ENCODE results near the gene DNAAF3. TPM values are rescaled to one million over a fixed set of nuclear protein-coding genes. Genes with fewer than 3 reads are reported as not detected.
"Not testable (repeated sequence)": the region's sequence is repeated elsewhere in the genome, so short reads cannot be mapped to it uniquely, and the experiment has no call there.

Gene DNAAF3
- 2.6 TPM for polyA plus RNA-seq (2013, experiment 1 of 2)
- 1.4 TPM for polyA plus RNA-seq (2013, experiment 2 of 2)

- no peaks in the 10 kb centered on the region for H3K4me1 ChIP-seq (ENCODE audit: control insufficient read depth, insufficient read depth, low read length, poor library complexity, severe bottlenecking)
- no peaks in the 10 kb centered on the region for H3K36me3 ChIP-seq (ENCODE audit: control insufficient read depth, insufficient read depth, low read length)
- H3K9me3 ChIP-seq (ENCODE audit: control insufficient read depth, low read length) = no peaks in the 10 kb centered on the region
- WGBS, 2 experiments (ENCODE audit: insufficient coverage in 2 of 2) = 0 to 1% methylated on average over 10 to 14 of the region's 33 CpGs
- peak within 1 kb of the TSS; percentile 1 for H3K27ac ChIP-seq (ENCODE audit: low read depth, low read length, severe bottlenecking)
- peak within 1 kb of the TSS; percentile 53 for H3K4me3 ChIP-seq (ENCODE audit: extremely low read depth, insufficient read depth, low read length, poor library complexity, severe bottlenecking)
Measured at GRCh38 chr19:55166530-55167268, at the start of gene DNAAF3. DNAAF3 (minus strand) TSS chr19:55166613; CDS start chr19:55166413, 200 bp downstream.

GRCh38 chr19:55213547-55213946 is 47.1 kb upstream of the DNAAF3 start:
- Histone ChIP-seq H3K27ac (ENCODE audit: low read depth, low read length, severe bottlenecking) (no peak overlapping the region), H3K36me3 (ENCODE audit: control insufficient read depth, insufficient read depth, low read length) (no peaks in the 10 kb centered on the region), H3K9me3 (ENCODE audit: control insufficient read depth, low read length) (peaks cover 12% of the 10 kb centered on the region), H3K4me1 (ENCODE audit: control insufficient read depth, insufficient read depth, low read length, poor library complexity, severe bottlenecking) (peaks cover 16% of the 10 kb centered on the region), H3K4me3 (ENCODE audit: extremely low read depth, insufficient read depth, low read length, poor library complexity, severe bottlenecking) (no peak overlapping the region)
- WGBS, 2 experiments (ENCODE audit: insufficient coverage in 2 of 2) = 93% methylated on average over 5 to 6 of the region's 7 CpGs

GRCh38 chr19:55212447-55212846 is 46.0 kb upstream of the DNAAF3 start:
- Histone ChIP-seq H3K9me3 (ENCODE audit: control insufficient read depth, low read length) (peaks cover 12% of the 10 kb centered on the region), H3K4me1 (ENCODE audit: control insufficient read depth, insufficient read depth, low read length, poor library complexity, severe bottlenecking) (peaks cover 16% of the 10 kb centered on the region), H3K27ac (ENCODE audit: low read depth, low read length, severe bottlenecking) (no peak overlapping the region), H3K4me3 (ENCODE audit: extremely low read depth, insufficient read depth, low read length, poor library complexity, severe bottlenecking) (no peak overlapping the region), H3K36me3 (ENCODE audit: control insufficient read depth, insufficient read depth, low read length) (no peaks in the 10 kb centered on the region)
- 71% methylated on average over 1 of the region's 3 CpGs; no CpG with 5 or more reads in 1 of the 2 experiments for WGBS, 2 experiments (ENCODE audit: insufficient coverage in 2 of 2)

- H3K27ac ChIP-seq (ENCODE audit: low read depth, low read length, severe bottlenecking) = no peak overlapping the region
- peaks cover 12% of the 10 kb centered on the region for H3K9me3 ChIP-seq (ENCODE audit: control insufficient read depth, low read length)
- no peak overlapping the region for H3K4me3 ChIP-seq (ENCODE audit: extremely low read depth, insufficient read depth, low read length, poor library complexity, severe bottlenecking)
- peaks cover 16% of the 10 kb centered on the region for H3K4me1 ChIP-seq (ENCODE audit: control insufficient read depth, insufficient read depth, low read length, poor library complexity, severe bottlenecking)
- 71 to 72% methylated on average over 10 to 15 of the region's 17 CpGs for WGBS, 2 experiments (ENCODE audit: insufficient coverage in 2 of 2)
- no peaks in the 10 kb centered on the region for H3K36me3 ChIP-seq (ENCODE audit: control insufficient read depth, insufficient read depth, low read length)
Measured at GRCh38 chr19:55209693-55210472, 43.5 kb upstream of the DNAAF3 start.

GRCh38 chr19:55208880-55209692 is 42.7 kb upstream of the DNAAF3 start, which contains the start of gene PTPRH:
PTPRH (minus strand) TSS chr19:55209501; CDS start chr19:55209433, 68 bp downstream.
- peaks cover 16% of the 10 kb centered on the region for H3K4me1 ChIP-seq (ENCODE audit: control insufficient read depth, insufficient read depth, low read length, poor library complexity, severe bottlenecking)
- H3K36me3 ChIP-seq (ENCODE audit: control insufficient read depth, insufficient read depth, low read length) = no peaks in the 10 kb centered on the region
- WGBS, 2 experiments (ENCODE audit: insufficient coverage in 2 of 2) = 79 to 84% methylated on average over 11 of the region's 18 CpGs
- H3K4me3 ChIP-seq (ENCODE audit: extremely low read depth, insufficient read depth, low read length, poor library complexity, severe bottlenecking) = no peak within 1 kb of the TSS
- H3K27ac ChIP-seq (ENCODE audit: low read depth, low read length, severe bottlenecking) = no peak within 1 kb of the TSS
- H3K9me3 ChIP-seq (ENCODE audit: control insufficient read depth, low read length) = peaks cover 9% of the 10 kb centered on the region

- Histone ChIP-seq H3K4me3 (ENCODE audit: extremely low read depth, insufficient read depth, low read length, poor library complexity, severe bottlenecking) (no peak overlapping the region), H3K4me1 (ENCODE audit: control insufficient read depth, insufficient read depth, low read length, poor library complexity, severe bottlenecking) (peaks cover 16% of the 10 kb centered on the region), H3K9me3 (ENCODE audit: control insufficient read depth, low read length) (no peaks in the 10 kb centered on the region), H3K36me3 (ENCODE audit: control insufficient read depth, insufficient read depth, low read length) (no peaks in the 10 kb centered on the region), H3K27ac (ENCODE audit: low read depth, low read length, severe bottlenecking) (peak overlapping the region; percentile 67)
- WGBS, 2 experiments (ENCODE audit: insufficient coverage in 2 of 2) = 36% methylated on average over 27 of the region's 29 CpGs
Measured at GRCh38 chr19:55206664-55207500, 40.5 kb upstream of the DNAAF3 start.

- WGBS, 2 experiments (ENCODE audit: insufficient coverage in 2 of 2) = 47 to 67% methylated on average over 3 to 4 of the region's 10 CpGs
- not testable (repeated sequence) for H3K4me3 ChIP-seq (ENCODE audit: extremely low read depth, insufficient read depth, low read length, poor library complexity, severe bottlenecking); H3K27ac ChIP-seq (ENCODE audit: low read depth, low read length, severe bottlenecking); H3K36me3 ChIP-seq (ENCODE audit: control insufficient read depth, insufficient read depth, low read length); H3K4me1 ChIP-seq (ENCODE audit: control insufficient read depth, insufficient read depth, low read length, poor library complexity, severe bottlenecking); H3K9me3 ChIP-seq (ENCODE audit: control insufficient read depth, low read length)
Measured at GRCh38 chr19:55202199-55202598, 35.8 kb upstream of the DNAAF3 start.

- Histone ChIP-seq H3K4me3 (ENCODE audit: extremely low read depth, insufficient read depth, low read length, poor library complexity, severe bottlenecking) (no peak overlapping the region), H3K9me3 (ENCODE audit: control insufficient read depth, low read length) (no peaks in the 10 kb centered on the region), H3K27ac (ENCODE audit: low read depth, low read length, severe bottlenecking) (no peak overlapping the region), H3K36me3 (ENCODE audit: control insufficient read depth, insufficient read depth, low read length) (no peaks in the 10 kb centered on the region), H3K4me1 (ENCODE audit: control insufficient read depth, insufficient read depth, low read length, poor library complexity, severe bottlenecking) (no peaks in the 10 kb centered on the region)
- WGBS, 2 experiments (ENCODE audit: insufficient coverage in 2 of 2) = 79 to 82% methylated on average over 3 to 5 of the region's 5 CpGs
Measured at GRCh38 chr19:55199620-55200204, 33.3 kb upstream of the DNAAF3 start.

- no peak overlapping the region for H3K4me3 ChIP-seq (ENCODE audit: extremely low read depth, insufficient read depth, low read length, poor library complexity, severe bottlenecking)
- WGBS, 2 experiments (ENCODE audit: insufficient coverage in 2 of 2) = 73 to 79% methylated on average over 3 to 5 of the region's 5 CpGs
- no peaks in the 10 kb centered on the region for H3K9me3 ChIP-seq (ENCODE audit: control insufficient read depth, low read length)
- H3K36me3 ChIP-seq (ENCODE audit: control insufficient read depth, insufficient read depth, low read length) = no peaks in the 10 kb centered on the region
- no peaks in the 10 kb centered on the region for H3K4me1 ChIP-seq (ENCODE audit: control insufficient read depth, insufficient read depth, low read length, poor library complexity, severe bottlenecking)
- H3K27ac ChIP-seq (ENCODE audit: low read depth, low read length, severe bottlenecking) = no peak overlapping the region
Measured at GRCh38 chr19:55198651-55199050, 32.2 kb upstream of the DNAAF3 start.

All from mesodermal cell (in vitro differentiated cells).